ENCODE measurements around the gene CARD6. TPM values are rescaled to one million over a fixed set of nuclear protein-coding genes. Genes with fewer than 3 reads are reported as not detected.
A peak's percentile ranks its signal among the peaks of the same experiment; 100 is the strongest.
"Not testable (repeated sequence)": the region's sequence is repeated elsewhere in the genome, so short reads cannot be mapped to it uniquely, and the experiment has no call there.

Gene CARD6
- total and polyA plus RNA-seq, 9 of the 15 experiments (the other 6 are each of a cell fraction or from before 2014, with no cell fraction given), result 3.5 to 8.3 (median 5.9) TPM

DNA sequence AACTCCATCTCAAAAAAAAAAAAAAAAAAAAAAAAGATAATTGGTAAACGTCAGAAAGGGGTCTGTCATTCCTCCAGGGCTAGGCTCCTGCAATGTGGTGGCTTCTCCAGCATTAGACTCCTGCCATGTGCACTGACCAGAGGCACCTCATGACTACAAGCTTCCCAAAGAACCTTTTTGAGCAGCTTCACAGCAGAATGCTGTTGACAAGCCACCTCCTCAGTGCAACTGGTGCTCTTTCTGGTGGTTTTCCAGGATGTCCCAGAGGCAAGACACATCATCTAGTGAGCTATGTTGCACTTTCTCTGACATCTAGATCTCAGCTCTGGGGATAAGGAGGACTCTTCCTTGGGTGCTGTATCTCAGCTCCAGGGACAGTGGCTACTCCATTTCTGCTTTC lies 17.7 kb upstream of the CARD6 start (continued):
- TF ChIP-seq, protein P1, sequence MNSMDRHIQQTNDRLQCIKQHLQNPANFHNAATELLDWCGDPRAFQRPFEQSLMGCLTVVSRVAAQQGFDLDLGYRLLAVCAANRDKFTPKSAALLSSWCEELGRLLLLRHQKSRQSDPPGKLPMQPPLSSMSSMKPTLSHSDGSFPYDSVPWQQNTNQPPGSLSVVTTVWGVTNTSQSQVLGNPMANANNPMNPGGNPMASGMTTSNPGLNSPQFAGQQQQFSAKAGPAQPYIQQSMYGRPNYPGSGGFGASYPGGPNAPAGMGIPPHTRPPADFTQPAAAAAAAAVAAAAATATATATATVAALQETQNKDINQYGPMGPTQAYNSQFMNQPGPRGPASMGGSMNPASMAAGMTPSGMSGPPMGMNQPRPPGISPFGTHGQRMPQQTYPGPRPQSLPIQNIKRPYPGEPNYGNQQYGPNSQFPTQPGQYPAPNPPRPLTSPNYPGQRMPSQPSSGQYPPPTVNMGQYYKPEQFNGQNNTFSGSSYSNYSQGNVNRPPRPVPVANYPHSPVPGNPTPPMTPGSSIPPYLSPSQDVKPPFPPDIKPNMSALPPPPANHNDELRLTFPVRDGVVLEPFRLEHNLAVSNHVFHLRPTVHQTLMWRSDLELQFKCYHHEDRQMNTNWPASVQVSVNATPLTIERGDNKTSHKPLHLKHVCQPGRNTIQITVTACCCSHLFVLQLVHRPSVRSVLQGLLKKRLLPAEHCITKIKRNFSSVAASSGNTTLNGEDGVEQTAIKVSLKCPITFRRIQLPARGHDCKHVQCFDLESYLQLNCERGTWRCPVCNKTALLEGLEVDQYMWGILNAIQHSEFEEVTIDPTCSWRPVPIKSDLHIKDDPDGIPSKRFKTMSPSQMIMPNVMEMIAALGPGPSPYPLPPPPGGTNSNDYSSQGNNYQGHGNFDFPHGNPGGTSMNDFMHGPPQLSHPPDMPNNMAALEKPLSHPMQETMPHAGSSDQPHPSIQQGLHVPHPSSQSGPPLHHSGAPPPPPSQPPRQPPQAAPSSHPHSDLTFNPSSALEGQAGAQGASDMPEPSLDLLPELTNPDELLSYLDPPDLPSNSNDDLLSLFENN (IDR thresholded peaks at IDR 0.05; ENCODE audit: low read depth in 2 of 2, low read length in 2 of 2), result no peak

DNA sequence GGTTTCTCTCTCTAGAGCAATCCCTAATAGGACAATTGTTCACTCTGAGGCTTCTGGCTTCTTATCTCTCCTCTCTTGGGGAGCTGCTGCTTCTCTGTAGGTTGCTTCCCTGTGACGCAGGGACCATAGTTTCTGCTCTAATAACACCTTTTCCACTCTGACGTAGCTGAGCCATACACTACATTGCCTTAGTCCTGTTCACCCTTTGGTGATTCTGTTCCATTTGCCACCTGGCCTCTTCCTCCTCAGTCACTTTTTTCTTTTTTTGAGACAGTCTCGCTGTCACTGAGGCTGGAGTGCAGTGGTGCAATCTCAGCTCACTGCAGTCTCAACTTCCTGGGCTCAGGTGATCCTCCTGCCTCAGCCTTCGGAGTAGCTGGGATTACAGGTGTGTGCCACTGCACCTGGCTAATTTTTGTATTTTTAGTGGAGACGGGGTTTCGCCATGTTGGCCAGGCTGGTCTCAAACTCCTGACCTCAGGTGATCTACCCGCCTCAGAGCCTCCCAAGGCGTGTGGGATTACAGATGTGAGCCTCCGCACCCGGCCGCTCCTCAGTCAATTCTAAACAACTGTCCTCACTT lies 15.6 kb upstream of the CARD6 start:
- DNase-seq (ENCODE audit: extremely low read depth in 1 of 4, low spot score in 3 of 4) (peak in 2 of 4 experiments; percentile 46 to 79), ATAC-seq (peak; percentile 50), FAIRE-seq (peak; percentile 62)
- CTCF ChIA-PET (ENCODE audit: low intra/inter-chr PET ratio); H3K9me1 ChIP-seq (ENCODE audit: control insufficient read depth, insufficient read depth, low read length); in situ Hi-C loops (cut with MboI); BruUV-seq (replicated peaks); H3K4me3 ChIP-seq; H3K4me2 ChIP-seq (ENCODE audit: insufficient read depth, low read length); H3K9ac ChIP-seq (ENCODE audit: insufficient read depth in 1 of 2, low read depth in 2 of 2, low read length in 2 of 2); H3K9me3 ChIP-seq (replicated peaks; ENCODE audit: control insufficient read depth, insufficient read depth, low read depth, low read length); H3K4me1 ChIP-seq (replicated peaks in 1 of 2; ENCODE audit: control insufficient read depth in 2 of 2, insufficient read depth in 2 of 2, low read length in 2 of 2); H2AFZ ChIP-seq (ENCODE audit: low read depth, low read length); H3K27me3 ChIP-seq (ENCODE audit: control insufficient read depth in 2 of 2, insufficient read depth in 2 of 2, low read length in 2 of 2); intact Hi-C loops (cut with micrococcal nuclease): not testable (repeated sequence)
- peaks cover 37% of the 10 kb centered on the region for H4K20me1 ChIP-seq (replicated peaks; ENCODE audit: control insufficient read depth, insufficient read depth, low read length)
- WGBS (ENCODE audit: insufficient coverage, low coverage, missing lambda C conversion rate), result 58% methylated on average over 11 of the region's 11 CpGs
- peaks cover 22% of the 10 kb centered on the region for H3K79me2 ChIP-seq (ENCODE audit: control insufficient read depth, insufficient read depth, low read length)
- peaks cover 52% of the 10 kb centered on the region for H3K36me3 ChIP-seq (ENCODE audit: control insufficient read depth, insufficient read depth, low read length)
- POLR2A ChIA-PET, result interaction anchor here (0.6 to 13.0 kb wide), 16 partner anchors 7 to 1613 kb away, joined by 3 to 125 read pairs (median 4); partner anchors contain the start of genes CARD6, RIMOC1 and RPL37
- peak overlapping the region; percentile 46; the same call in 1 of the 3 replicates for H3K27ac ChIP-seq (ENCODE audit: extremely low read depth, low read depth, low read length)
- TF ChIP-seq HDGF (IDR thresholded peaks at IDR 0.05) (peak; percentile 84; the same call in 1 of the 2 replicates), HNRNPUL1 (IDR thresholded peaks at IDR 0.05; ENCODE audit: low read length) (peak; percentile 90), CBFA2T3 (IDR thresholded peaks at IDR 0.05) (0 out of 2 replicates have a peak, but pooled peaks have one; percentile 3), SIRT6 (IDR thresholded peaks at IDR 0.05; ENCODE audit: low read depth, low read length) (peak; percentile 77), ZNF77 (CRISPR knock-in tag; IDR thresholded peaks at IDR 0.05) (0 out of 2 replicates have a peak, but pooled peaks have one; percentile 43), EWSR1 (IDR thresholded peaks at IDR 0.05; ENCODE audit: borderline replicate concordance, low read depth, partially characterized antibody) (peak; percentile 87), THRAP3 (IDR thresholded peaks at IDR 0.05; ENCODE audit: borderline replicate concordance) (0 out of 2 replicates have a peak, but pooled peaks have one; percentile 55), POLR2A (conservative IDR thresholded peaks at IDR 0.05) (peak; percentile 81), CREM (IDR thresholded peaks at IDR 0.05; ENCODE audit: low read depth) (peak; percentile 89), MAZ (CRISPR knock-in tag; conservative IDR thresholded peaks at IDR 0.05 in 1 of 2, IDR thresholded peaks at IDR 0.05 in 1 of 2) (0 out of 4 replicates have a peak, but pooled peaks of 1 of the 2 experiments have one; percentile 19), NBN (IDR thresholded peaks at IDR 0.05; ENCODE audit: low read depth) (0 out of 2 replicates have a peak, but pooled peaks have one; percentile 36), CREB1 (IDR thresholded peaks at IDR 0.05) (peak; percentile 83), CREB1 (CRISPR knock-in tag; IDR thresholded peaks at IDR 0.05) (peak; percentile 9; the same call in 1 of the 2 replicates)
- TF ChIP-seq, protein P2, sequence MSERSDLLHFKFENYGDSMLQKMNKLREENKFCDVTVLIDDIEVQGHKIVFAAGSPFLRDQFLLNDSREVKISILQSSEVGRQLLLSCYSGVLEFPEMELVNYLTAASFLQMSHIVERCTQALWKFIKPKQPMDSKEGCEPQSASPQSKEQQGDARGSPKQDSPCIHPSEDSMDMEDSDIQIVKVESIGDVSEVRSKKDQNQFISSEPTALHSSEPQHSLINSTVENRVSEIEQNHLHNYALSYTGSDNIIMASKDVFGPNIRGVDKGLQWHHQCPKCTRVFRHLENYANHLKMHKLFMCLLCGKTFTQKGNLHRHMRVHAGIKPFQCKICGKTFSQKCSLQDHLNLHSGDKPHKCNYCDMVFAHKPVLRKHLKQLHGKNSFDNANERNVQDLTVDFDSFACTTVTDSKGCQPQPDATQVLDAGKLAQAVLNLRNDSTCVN (CRISPR knock-in tag; IDR thresholded peaks at IDR 0.05), result peak; percentile 88
- TF ChIP-seq, protein P3, sequence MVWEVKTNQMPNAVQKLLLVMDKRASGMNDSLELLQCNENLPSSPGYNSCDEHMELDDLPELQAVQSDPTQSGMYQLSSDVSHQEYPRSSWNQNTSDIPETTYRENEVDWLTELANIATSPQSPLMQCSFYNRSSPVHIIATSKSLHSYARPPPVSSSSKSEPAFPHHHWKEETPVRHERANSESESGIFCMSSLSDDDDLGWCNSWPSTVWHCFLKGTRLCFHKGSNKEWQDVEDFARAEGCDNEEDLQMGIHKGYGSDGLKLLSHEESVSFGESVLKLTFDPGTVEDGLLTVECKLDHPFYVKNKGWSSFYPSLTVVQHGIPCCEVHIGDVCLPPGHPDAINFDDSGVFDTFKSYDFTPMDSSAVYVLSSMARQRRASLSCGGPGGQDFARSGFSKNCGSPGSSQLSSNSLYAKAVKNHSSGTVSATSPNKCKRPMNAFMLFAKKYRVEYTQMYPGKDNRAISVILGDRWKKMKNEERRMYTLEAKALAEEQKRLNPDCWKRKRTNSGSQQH (CRISPR knock-in tag; IDR thresholded peaks at IDR 0.05), result peak; percentile 87; the same call in 1 of the 2 replicates
